KMS-11 (cell line): ENCODE measurements around the gene SMG6.

ENCODE experiments used
- H2AFZ ChIP-seq: fragments of 200-600 bp; sonication (generic); 2 replicates; pipeline ENCODE4 v1.6.1; 2016; ENCODE audit warnings: antibody characterized with exemption, mixed run types, low read depth
- H3K27ac ChIP-seq: fragments of 200-600 bp; sonication (generic); 2 replicates; pipeline ENCODE4 v1.6.1; 2016; ENCODE audit warnings: mild to moderate bottlenecking, mixed run types
- H3K27me3 ChIP-seq: fragments of 200-600 bp; sonication (generic); 2 replicates; pipeline ENCODE4 v1.6.1; 2017; ENCODE audit warnings: mild to moderate bottlenecking, low read depth, mixed run types, moderate library complexity; ENCODE audit not compliant: insufficient read depth
- H3K36me3 ChIP-seq: fragments of 200-600 bp; sonication (generic); 2 replicates; pipeline ENCODE4 v1.6.1; 2017; ENCODE audit warnings: mild to moderate bottlenecking, mixed run types; ENCODE audit not compliant: insufficient read depth
- H3K4me1 ChIP-seq: fragments of 200-600 bp; sonication (generic); 2 replicates; pipeline ENCODE4 v1.6.1; 2016; ENCODE audit warnings: mild to moderate bottlenecking, low read depth, mixed run types; ENCODE audit not compliant: poor library complexity, severe bottlenecking
- H3K4me2 ChIP-seq: fragments of 200-600 bp; sonication (generic); 2 replicates; pipeline ENCODE4 v1.7.0; 2016; ENCODE audit warnings: mild to moderate bottlenecking, mixed run types
- H3K4me3 ChIP-seq: fragments of 200-600 bp; sonication (generic); IDR thresholded peaks from 2 replicates; pipeline ENCODE4 v1.6.1; 2017; ENCODE audit warnings: low read depth, low read length, mixed read lengths; ENCODE audit not compliant: insufficient read depth
- H3K79me2 ChIP-seq: fragments of 200-600 bp; sonication (generic); 2 replicates; pipeline ENCODE4 v1.6.1; 2016; ENCODE audit warnings: low read depth, mixed run types; ENCODE audit not compliant: insufficient read depth
- H3K9ac ChIP-seq: fragments of 200-600 bp; sonication (generic); 2 replicates; pipeline ENCODE4 v1.6.1; 2016; ENCODE audit warnings: mild to moderate bottlenecking, mixed run types
- H4K20me1 ChIP-seq: fragments of 200-600 bp; sonication (generic); 2 replicates; pipeline ENCODE4 v1.6.1; 2016; ENCODE audit warnings: mild to moderate bottlenecking, mixed run types; ENCODE audit not compliant: insufficient read depth
- CTCF ChIP-seq: fragments of 200-600 bp; sonication (generic); conservative IDR thresholded peaks from 2 replicates; pipeline ENCODE4 v1.6.1; 2017; ENCODE audit warnings: low read depth, mild to moderate bottlenecking, antibody characterized with exemption, low read length, moderate library complexity, mixed read lengths

The SMG6 gene

GRCh38 chr17:2037155-2037554, 266.4 kb downstream of the SMG6 start:
- Histone ChIP-seq H3K4me2 (no peak overlapping the region), H3K9ac (no peak overlapping the region), H2AFZ (no peak overlapping the region), H3K79me2 (no peaks in the 10 kb centered on the region), H3K4me1 (peaks cover 5% of the 10 kb centered on the region), H3K27me3 (no peaks in the 10 kb centered on the region), H4K20me1 (no peaks in the 10 kb centered on the region), H3K4me3 (no peak overlapping the region), H3K36me3 (no peaks in the 10 kb centered on the region), H3K27ac (no peak overlapping the region)
- no peak for TF ChIP-seq CTCF

- Histone ChIP-seq H3K4me3 (no peak overlapping the region), H3K4me2 (no peak overlapping the region), H3K27me3 (no peaks in the 10 kb centered on the region), H4K20me1 (no peaks in the 10 kb centered on the region), H3K27ac (no peak overlapping the region), H3K4me1 (no peaks in the 10 kb centered on the region), H2AFZ (no peak overlapping the region), H3K36me3 (no peaks in the 10 kb centered on the region), H3K9ac (no peak overlapping the region), H3K79me2 (no peaks in the 10 kb centered on the region; the same call in 1 of the 2 replicates)
- no peak for TF ChIP-seq CTCF
These were observed 267.8 kb downstream of the SMG6 start for GRCh38 chr17:2035541-2036488.

GRCh38 chr17:2034806-2035540, 268.6 kb downstream of the SMG6 start:
- TF ChIP-seq CTCF: no peak
- Histone ChIP-seq H4K20me1 (no peaks in the 10 kb centered on the region), H3K4me1 (no peaks in the 10 kb centered on the region), H3K4me2 (no peak overlapping the region), H2AFZ (no peak overlapping the region), H3K79me2 (no peaks in the 10 kb centered on the region; the same call in 1 of the 2 replicates), H3K27me3 (no peaks in the 10 kb centered on the region), H3K4me3 (no peak overlapping the region), H3K9ac (no peak overlapping the region), H3K36me3 (no peaks in the 10 kb centered on the region), H3K27ac (no peak overlapping the region)

- no peak for TF ChIP-seq CTCF
- Histone ChIP-seq H3K4me1 (peaks cover 3% of the 10 kb centered on the region), H3K36me3 (no peaks in the 10 kb centered on the region), H3K79me2 (no peaks in the 10 kb centered on the region; the same call in 1 of the 2 replicates), H3K4me2 (no peak overlapping the region), H3K27ac (no peak overlapping the region), H3K4me3 (no peak overlapping the region), H4K20me1 (no peaks in the 10 kb centered on the region), H3K27me3 (no peaks in the 10 kb centered on the region), H3K9ac (no peak overlapping the region), H2AFZ (no peak overlapping the region)
These were observed 269.4 kb downstream of the SMG6 start for GRCh38 chr17:2034157-2034556.
